Right lobe of liver (tissue), 4 donors: ENCODE measurements around the gene CORO2B.

Source experiments
- POLR2A ChIP-seq: fragments of 450-650 bp; IDR thresholded peaks from one replicate; pipeline ENCODE4 v1.6.1; 2017; ENCODE audit warnings: antibody characterized with exemption, mild to moderate bottlenecking
- TF ChIP-seq, protein P1 (sequence below), 4 donors: fragments of 200-600 bp in 3 of 4; fragments of 450-650 bp in 1 of 4; IDR thresholded peaks; one replicate each; pipeline versions ENCODE4 v1.5.1 to v1.8.0; 2016 to 2022; ENCODE audit warnings: antibody characterized with exemption in 4 of 4, mild to moderate bottlenecking in 2 of 4
- donor health status: DM: no; HTN: no; CAD: no.
- donor health status: DM: no; HTN: no; CAD: no.
- donor health status: DM: no; HTN: yes; CAD: no.

DNA sequence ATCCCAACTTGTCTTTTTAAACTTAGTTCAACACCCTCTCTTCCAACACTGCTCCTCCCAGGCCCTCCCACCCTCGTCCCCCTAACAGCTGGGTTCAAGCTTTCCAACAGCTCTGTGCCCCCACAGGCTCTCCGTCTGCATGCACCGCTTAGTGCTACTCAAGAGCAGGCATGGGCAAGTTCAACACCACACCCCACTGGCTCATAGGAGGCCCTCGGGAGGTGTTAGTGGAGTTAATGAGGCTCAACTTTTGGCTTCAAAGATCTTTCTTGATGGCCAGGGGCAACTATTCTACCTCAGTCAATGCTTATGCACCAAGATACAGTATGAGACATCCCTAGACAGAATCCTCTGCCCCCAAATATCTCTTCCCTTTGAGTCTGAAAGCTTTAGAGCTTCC, 127.5 kb downstream of the CORO2B start:
- TF ChIP-seq, protein P1, sequence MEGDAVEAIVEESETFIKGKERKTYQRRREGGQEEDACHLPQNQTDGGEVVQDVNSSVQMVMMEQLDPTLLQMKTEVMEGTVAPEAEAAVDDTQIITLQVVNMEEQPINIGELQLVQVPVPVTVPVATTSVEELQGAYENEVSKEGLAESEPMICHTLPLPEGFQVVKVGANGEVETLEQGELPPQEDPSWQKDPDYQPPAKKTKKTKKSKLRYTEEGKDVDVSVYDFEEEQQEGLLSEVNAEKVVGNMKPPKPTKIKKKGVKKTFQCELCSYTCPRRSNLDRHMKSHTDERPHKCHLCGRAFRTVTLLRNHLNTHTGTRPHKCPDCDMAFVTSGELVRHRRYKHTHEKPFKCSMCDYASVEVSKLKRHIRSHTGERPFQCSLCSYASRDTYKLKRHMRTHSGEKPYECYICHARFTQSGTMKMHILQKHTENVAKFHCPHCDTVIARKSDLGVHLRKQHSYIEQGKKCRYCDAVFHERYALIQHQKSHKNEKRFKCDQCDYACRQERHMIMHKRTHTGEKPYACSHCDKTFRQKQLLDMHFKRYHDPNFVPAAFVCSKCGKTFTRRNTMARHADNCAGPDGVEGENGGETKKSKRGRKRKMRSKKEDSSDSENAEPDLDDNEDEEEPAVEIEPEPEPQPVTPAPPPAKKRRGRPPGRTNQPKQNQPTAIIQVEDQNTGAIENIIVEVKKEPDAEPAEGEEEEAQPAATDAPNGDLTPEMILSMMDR (IDR thresholded peaks at IDR 0.05), result no peak
- TF ChIP-seq POLR2A, result no peak
